NCI-H1694 treated with DMSO at 0.1 percent for 48 hours (cell line): Measurements from ENCODE around the gene SLC66A2.

Source experiments
- DNase-seq: peaks from one replicate; lab custom pipeline; 2025; lab: John Stamatoyannopoulos, UW

The SLC66A2 gene

GRCh38 chr18:79950515-79951341 lies 725 bp downstream of the SLC66A2 start:
- no peak for DNase-seq

- no peak for DNase-seq
These were observed 1.6 kb downstream of the SLC66A2 start for GRCh38 chr18:79949697-79950487.

- DNase-seq, result no peak
These were observed 2.6 kb downstream of the SLC66A2 start for GRCh38 chr18:79948719-79949411.

- DNase-seq, result no peak
These were observed 3.4 kb downstream of the SLC66A2 start for GRCh38 chr18:79947881-79948610.

GRCh38 chr18:79947054-79947755 lies 4.2 kb downstream of the SLC66A2 start:
- DNase-seq, result no peak

- no peak for DNase-seq
These were observed 6.1 kb downstream of the SLC66A2 start for GRCh38 chr18:79945118-79946042.

GRCh38 chr18:79944746-79945117 lies 6.7 kb downstream of the SLC66A2 start:
- DNase-seq, result no peak

GRCh38 chr18:79944126-79944731 lies 7.2 kb downstream of the SLC66A2 start:
- peak; percentile 68 for DNase-seq

- DNase-seq, result no peak
These were observed 7.8 kb downstream of the SLC66A2 start for GRCh38 chr18:79943608-79944125.

- no peak for DNase-seq
These were observed 8.5 kb downstream of the SLC66A2 start for GRCh38 chr18:79942786-79943607.

- no peak for DNase-seq
These were observed 9.2 kb downstream of the SLC66A2 start for GRCh38 chr18:79942211-79942610.

GRCh38 chr18:79941473-79942119 lies 9.9 kb downstream of the SLC66A2 start:
- DNase-seq, result no peak

- no peak for DNase-seq
These were observed 10.5 kb downstream of the SLC66A2 start for GRCh38 chr18:79940814-79941472.

- no peak for DNase-seq
These were observed 11.2 kb downstream of the SLC66A2 start for GRCh38 chr18:79940126-79940813.

- no peak for DNase-seq
These were observed 12.4 kb downstream of the SLC66A2 start for GRCh38 chr18:79939096-79939495.

GRCh38 chr18:79938196-79938595 lies 13.3 kb downstream of the SLC66A2 start:
- no peak for DNase-seq
